Measurements from ENCODE around the gene ASIC2.

DNA sequence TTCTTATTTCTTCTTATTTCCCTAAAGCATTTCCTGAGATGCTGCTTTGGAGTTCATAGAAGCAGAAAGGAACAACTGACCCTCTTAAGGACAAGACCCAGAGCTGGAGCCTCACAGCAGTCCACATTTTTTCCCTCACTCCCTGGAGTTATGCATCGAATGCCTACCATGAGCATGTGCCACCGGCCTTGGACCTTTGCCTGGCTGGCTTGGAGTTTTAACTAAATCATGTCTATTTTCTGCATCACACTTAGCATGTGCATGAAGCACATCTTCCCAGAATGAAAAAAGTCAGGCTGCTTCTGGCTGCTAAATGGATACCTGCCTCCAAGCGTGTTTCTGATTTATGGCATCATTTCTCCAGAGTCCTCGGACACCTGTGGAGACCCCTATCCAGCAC, 196.9 kb downstream of the ASIC2 start:
- TF ChIP-seq, protein P1, sequence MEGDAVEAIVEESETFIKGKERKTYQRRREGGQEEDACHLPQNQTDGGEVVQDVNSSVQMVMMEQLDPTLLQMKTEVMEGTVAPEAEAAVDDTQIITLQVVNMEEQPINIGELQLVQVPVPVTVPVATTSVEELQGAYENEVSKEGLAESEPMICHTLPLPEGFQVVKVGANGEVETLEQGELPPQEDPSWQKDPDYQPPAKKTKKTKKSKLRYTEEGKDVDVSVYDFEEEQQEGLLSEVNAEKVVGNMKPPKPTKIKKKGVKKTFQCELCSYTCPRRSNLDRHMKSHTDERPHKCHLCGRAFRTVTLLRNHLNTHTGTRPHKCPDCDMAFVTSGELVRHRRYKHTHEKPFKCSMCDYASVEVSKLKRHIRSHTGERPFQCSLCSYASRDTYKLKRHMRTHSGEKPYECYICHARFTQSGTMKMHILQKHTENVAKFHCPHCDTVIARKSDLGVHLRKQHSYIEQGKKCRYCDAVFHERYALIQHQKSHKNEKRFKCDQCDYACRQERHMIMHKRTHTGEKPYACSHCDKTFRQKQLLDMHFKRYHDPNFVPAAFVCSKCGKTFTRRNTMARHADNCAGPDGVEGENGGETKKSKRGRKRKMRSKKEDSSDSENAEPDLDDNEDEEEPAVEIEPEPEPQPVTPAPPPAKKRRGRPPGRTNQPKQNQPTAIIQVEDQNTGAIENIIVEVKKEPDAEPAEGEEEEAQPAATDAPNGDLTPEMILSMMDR (IDR thresholded peaks at IDR 0.05), result no peak
- TF ChIP-seq POLR2AphosphoS5 (IDR thresholded peaks at IDR 0.05), result no peak

Data from sigmoid colon (tissue), 4 donors.